ENCODE results near the gene ARVCF.
"Not testable (repeated sequence)": the region's sequence is repeated elsewhere in the genome, so short reads cannot be mapped to it uniquely, and the experiment has no call there.

ARVCF gene

GRCh38 chr22:19936513-19936912 is 80.1 kb downstream of the ARVCF start:
- no peak for DNase-seq (ENCODE audit: low read depth)

- DNase-seq (ENCODE audit: low read depth): not testable (repeated sequence)
Observed at GRCh38 chr22:19935123-19935718, 81.4 kb downstream of the ARVCF start.

- DNase-seq (ENCODE audit: low read depth): no peak
Observed at GRCh38 chr22:19933341-19934241, 83.0 kb downstream of the ARVCF start.

GRCh38 chr22:19932367-19933206 is 84.0 kb downstream of the ARVCF start:
- DNase-seq (ENCODE audit: low read depth): no peak

DNA sequence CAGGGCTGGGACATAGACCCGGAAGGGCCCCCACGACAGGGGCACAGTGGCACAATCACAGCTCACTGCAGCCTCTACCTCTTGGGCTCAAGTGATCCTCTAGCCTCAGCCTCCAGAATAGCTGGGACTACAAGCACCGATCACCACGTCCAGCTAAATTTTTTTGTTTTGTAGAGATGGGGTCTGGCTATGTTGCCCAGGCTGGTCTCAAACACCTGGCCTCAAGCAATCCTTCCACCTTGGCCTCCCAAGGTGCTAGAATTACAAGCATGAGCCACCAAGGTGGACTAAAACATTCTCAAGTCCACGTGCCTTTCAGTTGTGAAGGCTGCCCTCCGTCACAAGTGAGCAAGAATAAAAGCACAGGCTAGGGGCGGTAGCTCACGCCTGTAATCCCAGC is 85.1 kb downstream of the ARVCF start:
- DNase-seq (ENCODE audit: low read depth): no peak

- DNase-seq (ENCODE audit: low read depth): no peak
Observed at GRCh38 chr22:19930551-19931486, 85.8 kb downstream of the ARVCF start.

GRCh38 chr22:19929586-19930550 is 86.8 kb downstream of the ARVCF start:
- DNase-seq (ENCODE audit: low read depth): no peak

- no peak for DNase-seq (ENCODE audit: low read depth)
Observed at GRCh38 chr22:19928207-19928606, 88.4 kb downstream of the ARVCF start.

GRCh38 chr22:19927696-19928095 is 88.9 kb downstream of the ARVCF start:
- no peak for DNase-seq (ENCODE audit: low read depth)

GRCh38 chr22:19926028-19926427 is 90.6 kb downstream of the ARVCF start:
- DNase-seq (ENCODE audit: low read depth): not testable (repeated sequence)

GRCh38 chr22:19923914-19924513 is 92.6 kb downstream of the ARVCF start:
- no peak for DNase-seq (ENCODE audit: low read depth)

- no peak for DNase-seq (ENCODE audit: low read depth)
Observed at GRCh38 chr22:19921544-19922081, 95.0 kb downstream of the ARVCF start.

Measured in stimulated activated CD8-positive, alpha-beta memory T cell treated with anti-CD3 and anti-CD28 coated beads, Interleukin-4, amount 100 ng/mL, for 24 hours (primary cell).